ENCODE data around the gene AP3B1. TPM values are rescaled to one million over a fixed set of nuclear protein-coding genes. Genes with fewer than 3 reads are reported as not detected.

AP3B1 gene
- total and polyA plus RNA-seq, 2 of the 8 experiments (the other 6 are each of a cell fraction or from before 2014, with no cell fraction given) = 45.8 to 48.3 TPM

DNA sequence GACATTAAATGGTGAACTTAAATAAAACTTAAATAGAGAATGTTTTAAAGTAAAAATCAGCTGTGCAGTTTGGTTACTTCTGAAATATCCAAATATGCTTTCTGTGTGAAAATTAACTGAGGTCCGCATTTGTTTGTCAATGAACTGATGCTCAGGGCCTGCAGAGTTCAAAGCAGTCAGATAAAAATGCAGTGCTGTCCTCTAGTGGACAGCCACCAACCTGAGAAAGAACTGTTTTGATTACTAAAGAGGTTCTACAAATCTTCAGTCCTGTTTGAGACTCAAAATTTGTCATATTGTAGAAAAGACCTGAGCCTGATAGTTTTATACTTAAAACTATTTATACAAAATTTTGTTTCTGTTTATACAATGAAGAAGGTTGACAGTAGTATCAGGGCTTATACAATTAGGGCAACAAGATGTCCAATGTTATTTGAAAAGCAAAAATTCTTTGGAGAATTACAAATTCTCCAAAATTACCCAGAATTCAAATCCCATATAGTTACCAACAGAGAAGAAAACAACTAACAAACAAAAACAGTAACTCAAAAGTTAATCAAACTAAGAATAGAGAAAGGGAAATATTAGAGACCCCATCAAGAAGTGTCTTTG, 286.0 kb downstream of the AP3B1 start:
- no peak overlapping the region for H2BK20ac ChIP-seq (ENCODE audit: low read length)
- H3K14ac ChIP-seq (ENCODE audit: insufficient read length) = no peak overlapping the region
- CTCF ChIA-PET (ENCODE audit: partially characterized antibody) = interaction anchor here (0.6 to 2.6 kb wide), 15 partner anchors 8 to 873 kb away, joined by 3 to 11 read pairs (median 3); no protein-coding TSS in a partner anchor
- H3K9me3 ChIP-seq (ENCODE audit: insufficient read depth in 2 of 2, low read depth in 1 of 2, low read length in 1 of 2) = no peaks in the 10 kb centered on the region
- H3K23me2 ChIP-seq (ENCODE audit: low read depth, low read length) = no peaks in the 10 kb centered on the region
- H3K36me3 ChIP-seq (ENCODE audit: control insufficient read depth in 2 of 4, insufficient read depth in 4 of 4, low read length in 3 of 4) = no peaks in the 10 kb centered on the region
- H3K18ac ChIP-seq (ENCODE audit: extremely low read depth, low read length) = no peak overlapping the region
- POLR2A ChIA-PET (ENCODE audit: partially characterized antibody) = no interaction called here
- H3K4ac ChIP-seq (replicated peaks; ENCODE audit: insufficient read length, low read depth, low read length) = no peak overlapping the region
- H3K4me1 ChIP-seq (replicated peaks in 1 of 4; ENCODE audit: control insufficient read depth in 3 of 4, insufficient read depth in 4 of 4, low read length in 3 of 4) = peaks cover 0 to 3% (median 0%) of the 10 kb centered on the region in 4 experiments; a peak in 1 of 7 replicates
- H3K27ac ChIP-seq (ENCODE audit: low read depth, low read length) = no peak overlapping the region
- no peaks in the 10 kb centered on the region for H3K79me1 ChIP-seq (ENCODE audit: low read depth, low read length)
- H3K4me3 ChIP-seq (ENCODE audit: extremely low read depth in 1 of 4, insufficient read depth in 2 of 4, low read depth in 3 of 4, low read length in 4 of 4) = no peak overlapping the region
- TF ChIP-seq, protein P1, sequence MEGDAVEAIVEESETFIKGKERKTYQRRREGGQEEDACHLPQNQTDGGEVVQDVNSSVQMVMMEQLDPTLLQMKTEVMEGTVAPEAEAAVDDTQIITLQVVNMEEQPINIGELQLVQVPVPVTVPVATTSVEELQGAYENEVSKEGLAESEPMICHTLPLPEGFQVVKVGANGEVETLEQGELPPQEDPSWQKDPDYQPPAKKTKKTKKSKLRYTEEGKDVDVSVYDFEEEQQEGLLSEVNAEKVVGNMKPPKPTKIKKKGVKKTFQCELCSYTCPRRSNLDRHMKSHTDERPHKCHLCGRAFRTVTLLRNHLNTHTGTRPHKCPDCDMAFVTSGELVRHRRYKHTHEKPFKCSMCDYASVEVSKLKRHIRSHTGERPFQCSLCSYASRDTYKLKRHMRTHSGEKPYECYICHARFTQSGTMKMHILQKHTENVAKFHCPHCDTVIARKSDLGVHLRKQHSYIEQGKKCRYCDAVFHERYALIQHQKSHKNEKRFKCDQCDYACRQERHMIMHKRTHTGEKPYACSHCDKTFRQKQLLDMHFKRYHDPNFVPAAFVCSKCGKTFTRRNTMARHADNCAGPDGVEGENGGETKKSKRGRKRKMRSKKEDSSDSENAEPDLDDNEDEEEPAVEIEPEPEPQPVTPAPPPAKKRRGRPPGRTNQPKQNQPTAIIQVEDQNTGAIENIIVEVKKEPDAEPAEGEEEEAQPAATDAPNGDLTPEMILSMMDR (IDR thresholded peaks at IDR 0.05; ENCODE audit: control extremely low read depth in 1 of 3, insufficient read depth in 1 of 3, low read depth in 1 of 3, low read length in 3 of 3) = peak in 2 of 3 experiments; percentile 73 to 77; a peak in 3 of 4 replicates
- TF ChIP-seq RAD21 (IDR thresholded peaks at IDR 0.05 in 1 of 2, conservative IDR thresholded peaks at IDR 0.05 in 1 of 2; ENCODE audit: low read depth in 2 of 2, low read length in 2 of 2) = peak; percentile 86 to 91
- TF ChIP-seq ZNF274 (IDR thresholded peaks at IDR 0.05; ENCODE audit: borderline replicate concordance, extremely low read depth, low read length) = no peak
- FAIRE-seq = peak; percentile 80
- peaks cover 0 to 1% (median under 1%) of the 10 kb centered on the region in 4 experiments; a peak in 2 of 7 replicates for H3K27me3 ChIP-seq (replicated peaks in 1 of 4; ENCODE audit: control insufficient read depth in 3 of 4, extremely low read depth in 1 of 4, insufficient read depth in 3 of 4, low read length in 3 of 4)
- H2AK5ac ChIP-seq (ENCODE audit: low read depth, low read length) = no peak overlapping the region
- no peak for DNase-seq (ENCODE audit: low read depth in 1 of 2, low spot score in 2 of 2)
- no peak overlapping the region for H2BK15ac ChIP-seq (ENCODE audit: low read length)
- H2AFZ ChIP-seq (ENCODE audit: low read length) = no peak overlapping the region
- 56% methylated on average over 1 of the region's 1 CpG; no CpG with 5 or more reads in 1 of the 2 experiments for WGBS, 2 experiments (ENCODE audit: extremely low coverage in 1 of 2, insufficient coverage in 1 of 2, insufficient read length in 1 of 2, insufficient replicate concordance in 2 of 2, low coverage in 1 of 2, low lambda C conversion rate in 2 of 2, missing lambda C conversion rate in 1 of 2)
- H3K23ac ChIP-seq (ENCODE audit: insufficient read length) = no peak overlapping the region
- H3K9ac ChIP-seq (replicated peaks in 1 of 4; ENCODE audit: extremely low read depth in 1 of 4, low read depth in 3 of 4, low read length in 3 of 4) = no peak overlapping the region
- H3K4me2 ChIP-seq (ENCODE audit: insufficient read depth in 1 of 2, low read depth in 2 of 2, low read length in 2 of 2) = no peak overlapping the region
- H2BK12ac ChIP-seq (ENCODE audit: low read depth, low read length) = no peak overlapping the region
- H3K56ac ChIP-seq (replicated peaks; ENCODE audit: insufficient read length, low read depth, low read length) = no peak overlapping the region
- no peak overlapping the region for H2BK120ac ChIP-seq (replicated peaks; ENCODE audit: low read depth, low read length)
- H4K5ac ChIP-seq (ENCODE audit: insufficient read length, low read depth, low read length) = no peak overlapping the region
- no peak overlapping the region for H2BK5ac ChIP-seq (ENCODE audit: low read depth, low read length)
- no peak overlapping the region for H4K91ac ChIP-seq (replicated peaks; ENCODE audit: insufficient read length, low read length)
- peaks cover 0 to 6% of the 10 kb centered on the region in 2 experiments for H4K20me1 ChIP-seq (replicated peaks in 1 of 2; ENCODE audit: control insufficient read depth in 1 of 2, insufficient read depth in 2 of 2, low read length in 2 of 2)
- no peak overlapping the region for H4K8ac ChIP-seq (ENCODE audit: extremely low read depth, insufficient read depth, low read length)
- H3K79me2 ChIP-seq (ENCODE audit: control insufficient read depth in 1 of 2, insufficient read depth in 2 of 2, low read length in 2 of 2) = no peaks in the 10 kb centered on the region

Measured in H1 (cell line).